ENCODE results near the gene STEAP3. TPM values are rescaled to one million over a fixed set of nuclear protein-coding genes. Genes with fewer than 3 reads are reported as not detected.

Gene STEAP3
- total RNA-seq, 1 experiment from 2014 or later = 27.3 TPM

DNA sequence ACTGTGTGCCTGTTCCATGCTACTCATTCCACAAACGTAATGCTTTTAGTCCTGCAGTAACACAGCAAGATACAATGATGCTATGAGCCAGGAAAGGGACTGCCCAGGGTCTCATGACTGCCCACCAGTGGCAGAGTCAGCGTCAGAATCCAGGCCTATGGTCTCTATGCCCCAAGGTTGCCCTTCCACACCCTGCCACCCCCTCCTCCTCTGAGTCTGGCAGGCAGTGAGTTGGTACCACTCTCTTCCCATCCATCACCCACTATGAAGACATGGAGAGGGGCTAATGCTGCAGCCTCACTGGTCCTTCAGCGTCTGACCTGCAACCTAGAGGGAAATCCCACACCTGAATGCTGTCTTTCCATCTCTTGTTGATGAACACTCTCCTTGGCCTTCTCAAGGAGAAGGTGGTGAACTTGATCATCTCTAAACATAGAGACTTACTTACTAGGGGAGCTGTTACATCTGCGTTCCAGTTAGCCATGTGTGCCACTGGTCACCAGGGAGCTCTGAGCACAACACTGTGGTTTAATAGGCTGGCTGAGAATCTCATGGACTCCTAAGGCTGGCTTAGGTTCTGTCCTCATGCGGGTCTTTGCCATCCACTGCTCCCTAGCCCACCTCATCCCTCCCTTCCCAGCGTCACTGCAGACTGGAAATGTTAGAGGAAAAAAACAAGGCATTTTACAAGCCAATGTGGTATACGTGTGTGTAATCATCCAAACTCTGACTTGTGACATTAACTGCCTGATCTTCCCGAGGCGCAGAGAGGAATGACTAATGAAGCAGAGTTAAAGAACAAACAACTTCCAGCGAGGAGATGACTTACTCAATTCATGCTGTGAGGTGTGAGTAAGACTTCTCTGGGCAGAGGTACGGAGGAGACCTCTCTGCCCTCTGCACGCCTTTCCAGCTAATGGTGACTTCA, 28.8 kb downstream of the STEAP3 start:
- Histone ChIP-seq H3K9me2 (replicated peaks; ENCODE audit: low read length) (no peaks in the 10 kb centered on the region), H3K9ac (ENCODE audit: low read length) (peak overlapping the region; percentile 72), H3K79me2 (ENCODE audit: low read length) (peaks cover 13% of the 10 kb centered on the region; the same call in 1 of the 2 replicates), H3K27me3 (ENCODE audit: low read length) (no peaks in the 10 kb centered on the region), H3K27ac (ENCODE audit: low read length) (peak overlapping the region; percentile 97), H4K20me1 (ENCODE audit: low read length) (no peaks in the 10 kb centered on the region), H2AFZ (ENCODE audit: low read length) (no peak overlapping the region), H3K4me1 (ENCODE audit: insufficient read depth, low read length) (peaks cover 51% of the 10 kb centered on the region), H3K4me3 (ENCODE audit: low read length) (no peak overlapping the region), H3K4me2 (ENCODE audit: low read length) (peak overlapping the region; percentile 76), H3F3A (ENCODE audit: low read length, unreplicated experiment) (peaks cover 3% of the 10 kb centered on the region), H3K36me3 (ENCODE audit: low read depth, low read length) (peaks cover 13% of the 10 kb centered on the region; the same call in 1 of the 2 replicates), H3K9me3 (ENCODE audit: low read length) (no peaks in the 10 kb centered on the region)
- CTCF ChIA-PET = interaction anchor here (0.6 kb wide), 2 partner anchors 14 to 388 kb away, joined by 3 read pairs; no protein-coding TSS in a partner anchor
- intact Hi-C loops (cut with micrococcal nuclease) = no loop called here
- ATAC-seq = peak; percentile 88
- POLR2A ChIA-PET (ENCODE audit: unreplicated experiment) = interaction anchor here (0.6 kb wide), 1 partner anchor 42 kb away, joined by 5 read pairs; no protein-coding TSS in a partner anchor
- no peak for TF ChIP-seq EZH2 (IDR thresholded peaks at IDR 0.05; ENCODE audit: low read length, unreplicated experiment)
- TF ChIP-seq CTCF (conservative IDR thresholded peaks at IDR 0.05; ENCODE audit: low read depth, low read length) = 0 out of 2 replicates have a peak, but pooled peaks have one; percentile 11
- BruUV-seq (replicated peaks) = no TSS peak
- DNase-seq = peak; percentile 94

DNA sequence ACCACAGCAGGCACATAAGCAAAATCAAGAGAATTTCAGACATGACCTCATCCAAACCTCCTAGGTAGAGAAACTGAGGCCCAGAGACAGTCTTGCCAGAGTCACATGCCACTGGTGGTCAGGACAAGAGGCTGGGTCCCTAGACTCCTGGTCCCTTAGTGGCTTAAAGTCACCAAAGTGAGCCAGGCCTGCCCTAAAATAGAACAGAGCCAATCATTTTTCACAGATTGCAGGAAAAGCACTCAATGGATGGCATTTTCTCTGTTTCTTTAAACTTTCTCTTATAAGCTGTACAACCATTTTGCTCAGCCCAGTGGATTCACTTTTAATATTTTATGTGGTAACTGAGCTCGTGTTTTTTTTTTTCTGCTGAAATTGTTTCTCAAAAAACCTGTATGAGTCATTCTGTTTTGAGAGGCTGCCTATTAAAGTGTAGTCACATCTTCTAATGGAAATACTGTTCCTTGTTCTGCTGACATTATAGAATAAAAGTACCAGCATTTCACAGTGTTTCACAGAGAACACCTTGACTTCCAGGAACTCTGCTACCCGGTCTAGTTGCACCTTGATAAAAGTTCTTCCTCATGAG, 29.6 kb downstream of the STEAP3 start:
- peak overlapping the region; percentile 76 for H3K4me2 ChIP-seq (ENCODE audit: low read length)
- peaks cover 51% of the 10 kb centered on the region for H3K4me1 ChIP-seq (ENCODE audit: insufficient read depth, low read length)
- no peaks in the 10 kb centered on the region for H4K20me1 ChIP-seq (ENCODE audit: low read length)
- H3K36me3 ChIP-seq (ENCODE audit: low read depth, low read length) = peaks cover 13% of the 10 kb centered on the region; the same call in 1 of the 2 replicates
- no peak for TF ChIP-seq CTCF (conservative IDR thresholded peaks at IDR 0.05; ENCODE audit: low read depth, low read length)
- TF ChIP-seq EZH2 (IDR thresholded peaks at IDR 0.05; ENCODE audit: low read length, unreplicated experiment) = no peak
- TF ChIP-seq EZH2phosphoT487 (IDR thresholded peaks at IDR 0.05; ENCODE audit: borderline replicate concordance, low read length) = no peak
- no peaks in the 10 kb centered on the region for H3K9me2 ChIP-seq (replicated peaks; ENCODE audit: low read length)
- POLR2A ChIA-PET (ENCODE audit: unreplicated experiment) = interaction anchor here (0.6 kb wide), 1 partner anchor 41 kb away, joined by 5 read pairs; no protein-coding TSS in a partner anchor
- peak; percentile 51 for DNase-seq
- CTCF ChIA-PET = interaction anchor here (0.6 kb wide), 2 partner anchors 14 to 388 kb away, joined by 3 read pairs; no protein-coding TSS in a partner anchor
- H3K9ac ChIP-seq (ENCODE audit: low read length) = peak overlapping the region; percentile 72
- intact Hi-C loops (cut with micrococcal nuclease) = no loop called here
- H3K9me3 ChIP-seq (ENCODE audit: low read length) = no peaks in the 10 kb centered on the region
- no peaks in the 10 kb centered on the region for H3K27me3 ChIP-seq (ENCODE audit: low read length)
- peak overlapping the region; percentile 97 for H3K27ac ChIP-seq (ENCODE audit: low read length)
- peaks cover 3% of the 10 kb centered on the region for H3F3A ChIP-seq (ENCODE audit: low read length, unreplicated experiment)
- ATAC-seq = peak; percentile 18
- peaks cover 13% of the 10 kb centered on the region; the same call in 1 of the 2 replicates for H3K79me2 ChIP-seq (ENCODE audit: low read length)
- H2AFZ ChIP-seq (ENCODE audit: low read length) = no peak overlapping the region
- no TSS peak for BruUV-seq (replicated peaks)
- H3K4me3 ChIP-seq (ENCODE audit: low read length) = peak overlapping the region; percentile 33; the same call in 1 of the 2 replicates

Measured in PC-3 (cell line).